Esophagus muscularis mucosa (tissue), 4 donors: ENCODE data around the gene SAFB2. TPM values are rescaled to one million over a fixed set of nuclear protein-coding genes. Genes with fewer than 3 reads are reported as not detected.
A peak's percentile ranks its signal among the peaks of the same experiment; 100 is the strongest.

Source experiments
- DNase-seq: peaks from one replicate; pipeline ENCODE4 v3.0.0-alpha.2; 2017; ENCODE audit errors: extremely low spot score
- H3K27ac ChIP-seq, 4 donors: fragments of 200-600 bp; sonication (generic); replicated peaks in 1 of 4; 1 replicate in 3 of 4; 2 replicates in 1 of 4; pipeline ENCODE4 v1.5.1; 2016 to 2019; ENCODE audit warnings: mild to moderate bottlenecking in 1 of 4
- H3K27me3 ChIP-seq, 4 donors: fragments of 200-600 bp; sonication (generic); one replicate each; pipeline versions ENCODE4 v1.5.1 to v1.6.0; 2016 to 2019
- H3K36me3 ChIP-seq, 4 donors: fragments of 200-600 bp; sonication (generic); one replicate each; pipeline ENCODE4 v1.5.1; 2016 to 2019
- H3K4me1 ChIP-seq, 4 donors: fragments of 200-600 bp; sonication (generic); one replicate each; pipeline ENCODE4 v1.5.1; 2016 to 2019
- H3K4me3 ChIP-seq, 4 donors: fragments of 200-600 bp; sonication (generic); 1 replicate in 2 of 4; 2 replicates in 2 of 4; pipeline ENCODE4 v1.5.1; 2016 to 2019; ENCODE audit warnings: mild to moderate bottlenecking in 4 of 4, moderate library complexity in 1 of 4
- H3K9me3 ChIP-seq, 4 donors: fragments of 200-600 bp; sonication (generic); 1 replicate in 3 of 4; 2 replicates in 1 of 4; pipeline ENCODE4 v1.5.1; 2016 to 2019
- CTCF ChIP-seq, 3 experiments: fragments of 200-600 bp in 2 of 3; fragments of 450-650 bp in 1 of 3; sonication (generic) in 2 of 3; IDR thresholded peaks; one replicate each; pipeline ENCODE4 v1.5.1; 2017 to 2019; ENCODE audit warnings: antibody characterized with exemption in 3 of 3, mild to moderate bottlenecking in 2 of 3, moderate library complexity in 1 of 3
- EP300 ChIP-seq: sonication (generic); formaldehyde crosslinking; IDR thresholded peaks from one replicate; pipeline ENCODE4 v1.6.1; 2017; ENCODE audit warnings: antibody characterized with exemption
- POLR2A ChIP-seq: fragments of 450-650 bp; IDR thresholded peaks from one replicate; pipeline ENCODE4 v1.6.1; 2017; ENCODE audit warnings: antibody characterized with exemption, moderate library complexity, mild to moderate bottlenecking, low read depth
- POLR2AphosphoS5 ChIP-seq, 2 donors: sonication (generic); formaldehyde crosslinking; IDR thresholded peaks; one replicate each; pipeline ENCODE4 v1.6.1; 2017; ENCODE audit warnings: antibody characterized with exemption in 2 of 2
- WGBS: methylation state at CpG from one replicate; pipeline ENCODE4 v1.1.5; 2018; 5-methylcytosine and 5-hydroxymethylcytosine counted together
- intact Hi-C: fragments of 100-400 bp; cut with DNase I; formaldehyde crosslinking; loops from one replicate; pipeline ENCODE4 v1.15.1; 2023
- total RNA-seq, 4 donors: library from RNA; depleted of rRNA; stranded (reverse); fragments of >200 nt; gene quantifications; one replicate each; pipeline versions ENCODE4 v1.1.0 to v1.2.1, GENCODE V29; 2016

The SAFB2 gene
- total RNA-seq, 4 donors from 2014 or later: 31.1 to 57.8 (median 42.7) TPM

- DNase-seq: no peak
These were observed 19.6 kb upstream of the SAFB2 start for GRCh38 chr19:5642204-5642603.

GRCh38 chr19:5641171-5641570 lies 18.6 kb upstream of the SAFB2 start:
- no peak overlapping the region for H3K4me3 ChIP-seq
- DNase-seq: no peak
- no peaks in the 10 kb centered on the region for H3K27me3 ChIP-seq
- no peaks in the 10 kb centered on the region for H3K9me3 ChIP-seq
- H3K27ac ChIP-seq: no peak overlapping the region
- peaks cover 7 to 40% (median 33%) of the 10 kb centered on the region in 4 donors for H3K4me1 ChIP-seq
- intact Hi-C loops: no loop called here
- WGBS: 88% methylated on average over 4 of the region's 4 CpGs
- TF ChIP-seq EP300 (no peak), POLR2AphosphoS5 (IDR thresholded peaks at IDR 0.05) (no peak), POLR2A (no peak), CTCF (IDR thresholded peaks at IDR 0.05) (no peak)
- peaks cover 12 to 52% (median 40%) of the 10 kb centered on the region in 4 donors for H3K36me3 ChIP-seq

More at GRCh38 chr19:5642204-5642603, 19.6 kb upstream of the SAFB2 start:
- intact Hi-C loops: no loop called here
- H3K27ac ChIP-seq: no peak overlapping the region
- peaks cover 21 to 62% (median 50%) of the 10 kb centered on the region in 4 donors for H3K36me3 ChIP-seq
- H3K4me3 ChIP-seq: no peak overlapping the region
- H3K27me3 ChIP-seq: no peaks in the 10 kb centered on the region
- peaks cover 6 to 33% (median 25%) of the 10 kb centered on the region in 4 donors for H3K4me1 ChIP-seq
- 92% methylated on average over 2 of the region's 2 CpGs for WGBS
- TF ChIP-seq CTCF (IDR thresholded peaks at IDR 0.05) (no peak), POLR2AphosphoS5 (IDR thresholded peaks at IDR 0.05) (no peak), EP300 (no peak), POLR2A (no peak)
- H3K9me3 ChIP-seq: no peaks in the 10 kb centered on the region

GRCh38 chr19:5637971-5638370 lies 15.4 kb upstream of the SAFB2 start:
- H3K4me1 ChIP-seq: peaks cover 14 to 58% (median 56%) of the 10 kb centered on the region in 4 donors
- intact Hi-C loops: no loop called here
- H3K27me3 ChIP-seq: no peaks in the 10 kb centered on the region
- H3K9me3 ChIP-seq: no peaks in the 10 kb centered on the region
- TF ChIP-seq POLR2AphosphoS5 (IDR thresholded peaks at IDR 0.05) (no peak), EP300 (no peak), POLR2A (no peak)
- WGBS: 32% methylated on average over 1 of the region's 1 CpG
- peaks cover 9 to 20% (median 15%) of the 10 kb centered on the region in 4 donors for H3K36me3 ChIP-seq
- H3K27ac ChIP-seq: peak overlapping the region in 3 of 4 donors; percentile 35 to 75 (median 72)
- DNase-seq: no peak
- H3K4me3 ChIP-seq: no peak overlapping the region

GRCh38 chr19:5635427-5635826 lies 12.9 kb upstream of the SAFB2 start:
- no peak for DNase-seq
- no peaks in the 10 kb centered on the region for H3K36me3 ChIP-seq
- peak overlapping the region in 1 of 4 donors; percentile 30 for H3K27ac ChIP-seq
- TF ChIP-seq EP300 (no peak), POLR2A (no peak), POLR2AphosphoS5 (IDR thresholded peaks at IDR 0.05) (no peak), CTCF (IDR thresholded peaks at IDR 0.05) (no peak)
- no peaks in the 10 kb centered on the region for H3K9me3 ChIP-seq
- H3K4me1 ChIP-seq: peaks cover 38 to 83% (median 78%) of the 10 kb centered on the region in 4 donors
- H3K4me3 ChIP-seq: no peak overlapping the region
- no peaks in the 10 kb centered on the region for H3K27me3 ChIP-seq
- intact Hi-C loops: no loop called here
- WGBS: 81% methylated on average over 6 of the region's 6 CpGs

- 79% methylated on average over 5 of the region's 5 CpGs for WGBS
- Histone ChIP-seq H3K4me3 (no peak overlapping the region), H3K36me3 (peaks cover 0 to 22% (median 17%) of the 10 kb centered on the region in 4 donors), H3K27me3 (no peaks in the 10 kb centered on the region), H3K4me1 (peaks cover 47 to 95% (median 90%) of the 10 kb centered on the region in 4 donors), H3K9me3 (no peaks in the 10 kb centered on the region), H3K27ac (peak overlapping the region in 3 of 4 donors; percentile 6 to 56 (median 55))
- TF ChIP-seq POLR2A: no peak
- TF ChIP-seq EP300: no peak
- no peak for TF ChIP-seq CTCF (IDR thresholded peaks at IDR 0.05)
- no peak for TF ChIP-seq POLR2AphosphoS5 (IDR thresholded peaks at IDR 0.05)
- intact Hi-C loops: no loop called here
- no peak for DNase-seq
These were observed 10.1 kb upstream of the SAFB2 start for GRCh38 chr19:5632657-5633056.
